HG03378 (cell line): ENCODE results near the gene FMN1.

Source experiments
- ATAC-seq: cut with Tn5 transposase; IDR thresholded peaks from one replicate; pipeline ENCODE4 v1.9.1; 2021; ENCODE audit warnings: mild to moderate bottlenecking, moderate library complexity; ENCODE audit not compliant: unreplicated experiment

The FMN1 gene

DNA sequence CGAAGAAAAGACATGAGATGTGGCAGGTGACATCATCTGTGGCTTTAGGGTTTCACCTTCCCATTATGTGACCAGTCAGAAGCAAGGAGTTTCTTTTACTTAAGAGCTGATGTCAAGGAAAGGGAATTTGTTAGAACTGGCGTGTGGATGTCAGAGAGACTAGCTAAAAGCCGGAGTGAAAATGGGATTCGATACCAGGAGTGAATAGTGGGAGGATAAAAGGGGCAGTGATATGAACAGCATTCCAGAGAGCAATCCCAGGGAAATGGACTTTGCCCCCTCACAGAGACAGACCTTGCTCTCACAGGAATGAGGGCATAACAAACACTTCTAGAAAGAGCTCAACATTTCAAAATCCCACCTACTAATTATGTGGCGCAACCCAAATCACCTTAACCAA, 5.9 kb upstream of the FMN1 start:
- ATAC-seq: no peak

DNA sequence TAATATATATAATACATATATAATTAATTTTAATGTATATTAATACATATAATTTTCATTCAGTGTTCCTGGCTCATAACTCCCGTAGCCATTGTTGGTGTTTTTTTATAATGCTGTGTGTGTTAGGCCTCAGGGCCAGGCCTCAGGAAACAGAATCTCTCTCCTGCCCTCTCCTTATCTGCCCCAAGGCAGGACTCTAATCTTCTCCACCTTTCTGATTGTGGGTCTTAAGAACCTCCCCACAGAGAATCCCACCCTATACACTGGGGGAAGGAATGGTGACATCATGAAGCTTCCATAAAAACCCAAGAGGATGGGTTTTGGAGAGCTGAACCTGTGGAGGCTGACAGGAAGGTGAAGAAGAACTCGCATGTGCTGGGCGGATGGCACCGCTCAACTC, 4.0 kb upstream of the FMN1 start:
- no peak for ATAC-seq

DNA sequence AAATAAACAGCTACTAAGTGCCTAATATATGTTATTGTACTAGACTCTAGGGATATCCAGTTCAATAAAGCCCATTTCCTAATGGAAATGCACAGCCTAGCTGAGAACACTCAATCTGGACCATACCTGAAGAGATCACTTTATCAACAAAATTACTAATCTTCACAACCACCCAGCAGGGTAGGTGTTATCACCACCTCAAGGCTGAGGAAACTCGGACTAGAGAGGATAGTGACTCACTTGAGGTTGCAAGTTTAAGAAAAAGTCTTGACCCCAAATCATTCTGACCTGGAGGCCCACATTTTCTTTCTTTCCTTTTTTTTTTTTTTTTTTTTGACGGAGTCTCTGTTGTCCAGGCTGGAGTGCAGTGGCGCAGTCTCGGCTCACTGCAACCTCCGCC, 3.1 kb upstream of the FMN1 start:
- no peak for ATAC-seq

DNA sequence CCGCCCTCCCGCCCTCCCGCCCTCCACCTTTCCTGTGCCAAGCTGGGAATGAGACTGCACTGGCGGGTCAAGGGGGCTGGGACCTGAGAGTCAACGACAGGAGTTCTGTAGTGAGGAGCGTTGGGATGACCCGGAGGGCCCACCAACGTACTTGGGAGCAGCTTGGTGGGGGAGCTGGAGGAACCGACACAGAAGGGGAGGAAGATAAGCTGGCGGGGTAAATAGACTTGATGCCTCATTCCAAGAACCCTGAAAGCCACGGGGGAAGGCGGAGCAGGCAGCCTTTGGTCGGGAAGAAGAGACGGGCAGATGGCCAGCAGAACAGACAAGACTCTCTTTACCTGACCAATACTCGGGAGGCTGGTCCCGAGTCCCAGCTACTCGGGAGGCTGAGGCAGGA, 277 bp downstream of the FMN1 start:
- no peak for ATAC-seq

DNA sequence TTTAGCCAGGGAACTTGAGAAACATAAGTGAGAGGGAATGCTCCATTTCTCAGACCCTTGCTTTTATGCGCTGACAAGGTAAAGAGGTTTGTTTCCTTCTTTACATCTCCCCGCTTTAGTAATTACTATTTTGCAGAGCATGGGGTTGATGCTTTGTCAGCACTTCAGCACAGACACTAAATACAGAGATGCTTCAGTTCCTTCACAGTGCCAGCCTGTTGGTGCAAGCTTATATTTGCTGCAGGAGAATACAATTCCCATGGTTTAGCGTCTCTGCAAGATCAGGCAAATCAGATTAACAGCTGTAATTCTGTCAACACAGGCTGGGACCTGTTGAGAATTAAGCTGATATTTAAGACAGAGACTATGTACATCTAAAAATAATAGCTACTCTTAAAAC, 2.9 kb downstream of the FMN1 start:
- ATAC-seq: no peak

DNA sequence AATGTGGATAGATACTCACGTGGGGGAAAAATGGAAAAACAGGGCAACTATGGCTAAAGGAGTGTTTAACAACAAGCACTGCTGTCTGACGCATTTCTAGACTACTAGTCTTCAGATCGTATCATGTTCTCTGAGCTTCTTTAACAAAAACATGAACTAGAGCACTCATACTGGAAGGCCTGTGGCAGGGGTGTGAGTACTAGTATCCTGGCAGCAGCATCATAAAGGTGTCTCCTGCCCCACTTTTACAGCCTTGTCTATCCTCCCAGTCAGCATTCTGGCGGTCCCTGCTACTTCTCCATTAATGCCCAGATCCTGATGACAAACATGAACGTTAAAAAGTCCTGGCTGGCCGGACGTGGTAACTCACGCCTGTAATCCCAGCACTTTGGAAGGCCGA, 4.0 kb downstream of the FMN1 start:
- no peak for ATAC-seq

DNA sequence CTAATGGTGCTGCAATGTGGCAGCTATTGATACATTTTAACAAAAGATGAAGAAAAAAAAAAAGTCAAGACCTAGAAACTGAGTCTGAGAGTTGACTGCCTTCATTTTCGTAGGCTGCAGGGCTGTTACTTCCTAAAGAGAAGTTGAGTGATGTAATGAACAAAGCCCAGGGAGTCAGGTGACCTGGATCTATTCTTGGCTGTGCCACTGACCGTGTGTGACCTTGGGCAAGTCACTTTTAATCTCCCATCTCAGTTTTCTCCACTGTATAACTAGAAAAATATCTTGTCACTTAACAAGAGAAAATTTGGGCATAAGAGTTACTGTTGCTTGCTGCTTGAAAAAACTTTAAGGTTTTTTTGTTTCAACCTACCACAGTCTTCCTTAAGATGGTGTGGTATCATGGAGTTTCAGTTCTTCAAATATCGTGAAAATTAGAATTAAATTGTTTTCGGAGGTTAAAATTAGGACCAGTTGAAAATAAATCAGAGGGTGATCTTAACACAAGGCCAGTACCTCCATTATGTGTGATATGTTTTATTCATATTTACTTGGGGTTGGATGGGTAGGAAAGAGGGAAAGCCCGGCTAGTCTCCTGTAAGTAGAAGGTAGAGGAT, 5.8 kb downstream of the FMN1 start:
- peak; percentile 66 for ATAC-seq

DNA sequence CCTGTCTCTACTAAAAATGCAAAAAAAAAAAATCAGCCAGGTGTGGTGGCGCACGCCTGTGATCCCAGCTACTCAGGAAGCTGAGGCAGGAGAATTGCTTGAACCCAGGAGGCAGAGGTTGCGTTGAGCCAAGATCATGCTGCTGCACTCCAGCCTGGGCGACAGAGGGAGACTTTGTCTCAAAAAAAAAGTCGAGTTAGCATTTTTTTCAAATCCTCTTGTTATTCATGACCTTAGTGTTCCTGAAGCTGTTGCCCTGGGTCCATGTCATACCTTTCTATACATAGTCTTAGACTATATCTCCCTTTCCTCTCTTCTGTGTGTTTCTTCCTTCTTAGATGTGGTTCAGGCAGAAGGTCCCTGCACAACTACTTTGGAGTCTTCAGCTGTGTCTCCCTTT, 6.4 kb downstream of the FMN1 start:
- ATAC-seq: no peak

DNA sequence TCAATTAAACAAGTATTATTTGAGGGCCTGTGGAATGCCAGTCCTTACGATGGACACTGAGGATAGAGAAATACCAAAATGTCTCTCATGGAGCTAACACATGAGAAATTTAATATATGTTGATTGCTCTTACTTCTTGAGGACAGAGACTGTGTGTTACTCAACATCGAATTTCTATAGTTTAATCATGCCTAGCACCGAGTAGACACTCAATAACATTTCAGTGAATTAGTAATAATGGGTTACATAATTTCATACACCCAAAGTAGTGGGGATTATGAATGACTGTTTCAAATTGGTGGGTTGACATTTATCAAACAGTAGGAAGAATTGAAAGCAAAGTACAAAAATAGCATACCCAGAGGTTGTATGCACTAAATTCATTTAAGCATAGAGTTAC, 11.2 kb downstream of the FMN1 start:
- ATAC-seq: no peak

DNA sequence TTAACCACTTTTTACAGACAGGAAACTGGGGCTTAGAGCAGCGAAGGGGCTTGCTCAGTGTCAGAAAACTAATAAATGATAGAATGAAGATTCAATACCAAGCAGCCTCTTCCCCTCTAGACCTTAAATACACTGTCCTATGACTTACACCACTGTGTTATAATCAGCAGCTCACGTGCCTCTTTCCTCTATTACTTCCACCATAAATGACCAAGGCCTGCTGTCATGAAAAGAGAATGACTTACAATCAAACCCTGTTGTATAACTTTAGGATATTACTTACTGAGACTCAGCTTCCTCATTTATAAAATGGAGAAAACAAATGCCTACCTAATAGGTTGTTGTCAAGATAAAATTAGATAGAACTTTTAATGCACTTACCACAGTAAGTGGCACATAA, 11.6 kb downstream of the FMN1 start:
- no peak for ATAC-seq

DNA sequence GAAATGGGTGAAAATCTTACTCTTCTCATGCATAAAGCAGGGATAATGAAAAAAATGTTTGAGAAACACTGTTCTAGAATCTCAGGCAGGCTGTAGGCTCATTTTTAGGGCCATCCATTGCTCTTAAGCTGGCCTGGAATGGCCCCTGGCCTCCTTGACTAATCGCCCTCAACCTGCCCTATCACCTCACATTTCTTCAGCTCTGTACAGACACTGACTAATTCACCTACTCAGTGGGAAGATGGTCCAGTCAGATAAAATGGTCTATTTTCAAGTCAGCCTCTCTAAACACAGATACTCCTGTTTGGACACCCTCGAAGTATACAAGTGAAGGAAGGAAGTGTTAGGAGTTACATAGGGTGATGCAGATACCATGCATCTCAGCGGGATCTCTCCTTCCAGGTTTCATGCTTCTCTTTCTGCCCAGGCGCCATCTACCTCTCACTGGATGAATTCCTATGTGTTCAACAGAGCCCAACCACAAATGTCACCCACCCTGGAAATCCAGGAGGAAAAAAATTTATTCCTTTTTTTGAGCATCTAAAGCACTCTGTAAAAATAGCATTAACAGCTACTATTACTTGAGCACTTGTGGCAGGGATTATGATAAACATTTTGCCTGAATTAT, 12.1 kb downstream of the FMN1 start:
- no peak for ATAC-seq

DNA sequence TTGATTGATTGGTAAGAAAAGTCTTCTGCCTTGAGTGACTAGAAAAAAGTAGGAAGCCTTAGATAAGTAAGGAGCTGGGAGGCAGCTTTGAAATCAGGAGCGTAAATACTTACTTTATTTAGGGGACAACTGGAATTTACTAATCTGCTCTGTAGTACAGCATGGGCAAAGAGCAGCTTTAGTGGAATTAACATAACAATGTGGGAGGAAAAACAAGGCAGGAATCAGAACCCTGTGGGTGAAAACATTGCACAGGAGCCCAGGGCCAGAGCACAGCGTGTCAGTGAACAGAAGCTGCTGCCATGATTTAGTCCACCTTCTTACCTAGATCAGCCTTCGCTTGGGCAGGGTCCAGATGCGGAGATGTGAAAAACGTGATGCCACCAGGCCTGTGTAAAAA, 14.6 kb downstream of the FMN1 start:
- ATAC-seq: no peak

DNA sequence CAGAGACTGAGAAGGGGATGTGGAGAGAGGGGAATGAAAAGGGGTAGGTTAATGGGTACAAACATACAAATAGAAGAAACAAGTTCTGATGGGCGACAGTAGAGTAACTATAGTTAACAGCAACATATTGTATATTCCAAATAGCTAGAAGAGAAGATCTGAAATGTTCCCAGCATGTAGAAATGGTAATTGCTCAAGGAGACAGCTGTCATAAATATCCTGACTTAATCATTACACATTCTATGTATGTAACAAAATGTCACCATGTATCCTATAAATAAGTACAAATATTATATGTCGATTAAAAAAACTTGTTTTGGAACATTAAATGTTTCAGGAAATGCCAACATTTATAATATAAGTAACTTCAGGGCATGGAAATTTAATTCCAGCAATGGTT, 23.3 kb downstream of the FMN1 start:
- ATAC-seq: no peak

DNA sequence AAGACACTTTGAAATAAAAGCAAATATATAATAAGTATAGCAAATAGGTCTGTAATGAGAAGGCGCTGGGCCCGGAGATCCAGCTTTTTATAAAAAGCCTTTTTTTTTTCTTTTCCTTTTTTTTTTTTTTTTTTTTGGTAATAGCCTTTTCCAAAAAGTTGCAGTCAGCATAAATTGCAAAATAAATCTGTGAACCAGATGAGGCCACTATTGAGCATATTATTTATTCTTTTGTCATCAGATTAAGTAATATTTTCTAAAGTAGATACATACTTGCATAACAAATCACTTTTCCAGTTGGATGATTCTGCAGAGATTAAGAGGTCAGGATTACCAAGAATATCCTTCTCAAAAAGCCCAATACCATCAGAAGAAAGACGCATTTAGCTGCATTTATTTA, 24.9 kb downstream of the FMN1 start:
- ATAC-seq: no peak

DNA sequence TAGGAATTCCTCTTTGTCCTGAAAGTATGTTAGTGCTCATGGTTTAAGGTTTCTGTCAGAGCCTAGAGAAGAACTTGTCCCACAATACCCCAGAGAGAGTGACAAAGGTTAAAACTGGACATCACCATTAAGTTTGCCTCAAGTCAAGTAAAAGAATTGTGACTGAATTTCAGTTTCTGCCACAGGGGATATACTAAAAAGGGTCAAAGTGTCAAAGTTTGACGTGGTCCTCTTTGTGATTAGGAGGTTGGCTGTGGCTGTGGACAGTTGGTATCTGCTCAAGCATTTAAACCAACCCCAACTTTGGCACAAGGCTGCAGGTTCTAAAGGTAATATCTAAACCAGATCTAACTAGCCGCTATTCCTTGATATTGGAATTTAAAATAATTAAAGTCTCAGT, 26.1 kb downstream of the FMN1 start:
- ATAC-seq: peak; percentile 69

DNA sequence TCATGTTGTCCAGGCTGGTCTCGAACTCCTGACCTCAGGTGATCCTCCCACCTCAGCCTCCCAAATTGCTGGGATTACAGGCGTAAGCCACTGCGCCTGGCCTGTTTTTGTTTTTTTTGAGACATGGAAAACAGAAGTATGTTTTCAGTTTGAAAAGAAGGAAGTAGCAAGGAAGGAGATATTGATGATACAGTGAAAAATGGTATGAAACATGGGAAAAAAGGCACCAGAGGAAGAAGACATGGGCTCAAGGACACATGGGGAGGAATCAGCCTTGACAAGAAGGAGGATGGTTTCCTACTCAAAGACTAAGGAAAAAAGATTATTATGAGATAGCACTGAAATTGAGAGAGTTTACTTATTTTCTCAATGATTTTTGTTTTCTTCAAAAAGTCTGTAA, 30.7 kb downstream of the FMN1 start:
- ATAC-seq: no peak

DNA sequence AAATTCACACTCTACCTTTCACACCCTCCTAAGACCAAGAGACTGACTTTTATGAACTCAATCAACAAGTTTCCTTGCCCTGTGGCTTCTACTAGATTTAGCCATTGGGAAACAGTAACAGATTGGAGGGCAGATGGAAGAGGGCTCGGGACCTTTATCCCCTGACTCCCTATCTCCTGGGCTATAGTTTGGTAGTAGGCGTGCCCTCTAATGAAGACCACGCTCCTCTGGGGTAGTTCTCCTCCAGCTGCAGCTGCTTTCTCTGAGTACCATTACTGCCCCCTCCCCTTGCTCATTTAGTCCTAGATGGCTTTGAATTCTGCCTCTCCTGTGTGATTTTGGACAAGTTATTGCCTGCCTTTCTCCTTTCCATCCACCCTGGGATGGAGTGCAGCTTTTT, 33.3 kb downstream of the FMN1 start:
- ATAC-seq: no peak

DNA sequence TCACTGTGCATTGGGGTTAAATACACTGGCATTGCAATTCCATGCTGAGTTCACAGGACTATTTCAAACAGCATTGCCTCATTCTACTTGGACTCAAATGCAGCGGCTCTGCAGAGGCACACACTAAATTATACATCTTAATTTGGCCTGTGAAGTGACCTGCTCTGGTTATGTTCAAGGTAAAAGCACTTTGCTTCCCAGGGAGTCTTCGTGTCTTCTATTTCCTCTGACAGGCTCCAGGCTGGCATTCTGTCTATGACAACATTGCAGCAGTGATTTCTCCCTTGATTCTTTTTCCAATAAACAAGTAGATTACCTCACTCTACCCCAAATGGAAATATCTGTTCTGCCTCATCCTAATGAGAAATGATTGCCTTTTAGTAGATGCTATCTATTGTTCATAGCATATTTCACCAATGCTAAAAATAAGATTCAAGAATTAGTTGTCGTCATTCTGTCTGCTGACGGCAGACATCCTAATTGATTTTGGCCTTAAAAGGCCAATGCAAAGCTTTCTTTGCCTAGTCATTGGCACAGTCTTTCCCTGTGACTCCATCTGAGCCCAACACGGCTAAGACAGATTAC, 33.8 kb downstream of the FMN1 start:
- no peak for ATAC-seq

DNA sequence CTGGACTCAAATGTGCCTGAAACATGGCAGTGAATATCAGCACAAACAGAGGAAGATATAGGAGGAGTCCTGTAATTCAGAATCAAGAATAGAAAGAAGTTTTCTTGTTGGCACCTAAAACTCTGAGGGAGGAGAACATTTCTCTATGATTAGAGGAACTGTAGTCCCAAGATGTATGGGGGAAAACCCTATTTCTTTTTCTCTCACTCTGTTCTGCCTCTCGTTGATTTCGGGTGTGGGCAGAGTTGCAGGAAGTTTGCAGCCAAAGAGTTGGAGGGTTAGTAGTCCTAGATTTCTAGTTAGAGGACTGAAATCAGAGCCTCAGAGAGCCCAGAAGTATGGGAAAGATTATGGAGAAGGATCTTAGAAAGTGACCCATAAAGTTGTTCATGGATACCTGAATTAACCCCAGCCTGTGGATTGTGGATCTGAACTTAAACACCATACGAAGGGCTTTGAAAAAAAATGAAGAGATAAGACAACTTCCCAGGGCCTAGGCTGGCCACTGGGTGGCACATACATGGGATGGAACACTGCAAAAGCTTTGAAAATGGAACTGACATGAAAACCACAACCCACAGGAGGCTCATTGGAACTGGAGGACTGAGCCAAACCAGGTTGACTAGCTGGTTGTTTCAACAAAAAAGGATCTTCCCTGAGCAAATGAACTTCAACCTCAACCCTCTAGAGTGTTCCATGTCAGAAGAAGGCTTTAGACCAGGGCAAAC, 34.6 kb downstream of the FMN1 start:
- ATAC-seq: no peak

DNA sequence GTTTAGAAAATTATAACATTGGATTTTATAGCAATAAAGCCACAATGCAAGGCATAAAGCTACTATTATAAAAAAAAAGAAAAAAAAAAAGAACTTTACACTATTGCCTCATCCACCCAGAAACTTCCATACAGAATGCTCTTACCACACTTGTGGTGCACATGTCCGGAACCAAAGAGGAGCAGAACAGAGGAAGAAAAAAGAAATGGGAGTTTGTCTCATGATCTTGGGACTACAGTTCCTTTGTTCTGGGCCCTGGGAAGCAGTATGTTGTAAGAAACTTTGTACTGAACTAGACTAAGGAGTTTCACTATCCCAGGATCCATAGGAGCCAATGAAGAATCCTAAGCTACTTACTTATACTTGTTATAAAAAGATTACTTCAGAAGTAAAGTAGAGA, 36.1 kb downstream of the FMN1 start:
- no peak for ATAC-seq

DNA sequence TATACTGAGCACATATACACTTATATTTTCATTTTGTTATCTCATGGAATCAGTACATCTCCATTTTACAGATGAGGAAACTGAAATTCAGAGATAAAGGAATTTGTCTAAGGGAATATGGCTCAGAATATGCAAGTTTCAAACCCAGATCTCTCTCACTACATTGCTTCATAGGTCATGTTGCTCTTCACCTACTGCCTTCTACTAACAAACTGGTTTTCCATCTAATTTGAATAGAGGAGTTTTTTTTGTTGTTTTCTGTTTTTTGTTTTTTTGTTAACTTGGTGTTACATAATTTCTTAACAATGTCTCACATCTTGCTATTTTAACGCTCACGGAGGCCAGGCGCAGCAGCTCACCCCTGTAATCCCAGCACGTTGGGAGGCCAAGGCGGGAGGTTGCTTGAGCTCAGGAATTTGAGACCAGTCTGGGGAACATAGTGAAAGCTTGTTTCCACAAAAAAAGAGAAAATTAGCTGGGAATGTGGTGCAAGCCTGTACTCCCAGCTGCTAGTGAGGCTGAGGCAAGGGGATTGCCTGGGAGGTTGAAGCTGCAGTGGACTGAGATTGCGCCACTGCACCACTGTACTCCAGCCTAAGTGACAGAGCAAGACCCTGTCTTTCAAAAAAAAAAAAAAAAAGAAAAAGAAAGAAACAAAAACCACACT, 37.0 kb downstream of the FMN1 start:
- no peak for ATAC-seq
